ENCODE measurements around the gene C19orf38.
"Not testable (repeated sequence)": the region's sequence is repeated elsewhere in the genome, so short reads cannot be mapped to it uniquely, and the experiment has no call there.

Gene C19orf38

DNA sequence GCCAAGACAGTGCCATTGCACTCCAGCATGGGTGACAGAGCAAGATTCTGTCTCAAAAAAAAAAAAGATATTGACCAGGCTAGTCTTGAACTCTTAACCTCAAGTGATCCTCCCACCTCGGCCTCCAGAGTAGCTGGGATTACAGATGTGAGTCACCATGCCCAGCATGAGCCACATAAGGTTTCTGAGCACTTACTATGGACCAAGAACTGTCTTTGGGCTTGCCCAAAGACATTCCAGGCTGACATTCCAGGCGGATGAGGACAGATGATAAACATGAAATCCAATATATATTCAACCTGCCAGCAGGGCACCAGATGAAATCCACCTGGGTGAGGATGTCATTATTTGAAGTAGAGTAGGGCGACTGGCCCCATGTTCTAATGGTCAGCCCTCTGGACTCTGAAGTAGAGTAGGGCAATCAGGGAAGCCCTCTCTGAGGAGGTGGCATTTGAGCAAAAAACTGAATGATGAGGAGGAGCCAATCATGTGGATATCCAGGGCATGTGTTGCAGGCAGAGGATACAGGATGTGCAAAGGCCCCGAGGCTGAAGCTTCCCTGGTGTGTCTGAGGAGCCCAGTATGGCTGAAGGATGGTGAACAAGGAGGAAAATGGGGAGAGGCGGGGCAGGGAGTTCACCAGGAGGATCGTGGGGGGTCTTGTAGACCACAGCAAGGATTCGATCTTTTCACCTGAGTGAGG lies 4.0 kb downstream of the C19orf38 start:
- no peak for DNase-seq

DNA sequence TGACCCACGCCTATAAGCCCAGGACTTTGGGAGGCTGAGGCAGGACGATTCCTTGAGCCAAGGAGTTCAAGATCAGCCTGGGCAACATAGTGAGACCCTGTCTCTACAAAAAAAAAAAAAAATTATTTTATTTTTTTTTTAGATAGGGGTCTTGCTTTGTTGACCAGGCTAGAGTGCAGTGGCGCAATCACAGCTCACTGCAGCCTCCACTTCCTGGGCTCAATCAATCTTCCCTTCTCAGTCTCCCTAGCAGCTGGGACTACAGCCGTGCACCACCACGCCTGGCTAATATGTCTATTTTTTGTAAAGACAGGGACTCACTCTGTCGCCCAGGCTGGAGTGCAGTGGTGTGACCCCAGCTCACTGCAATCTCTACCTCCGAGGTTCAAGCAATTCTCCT lies 4.7 kb downstream of the C19orf38 start:
- DNase-seq = no peak

DNA sequence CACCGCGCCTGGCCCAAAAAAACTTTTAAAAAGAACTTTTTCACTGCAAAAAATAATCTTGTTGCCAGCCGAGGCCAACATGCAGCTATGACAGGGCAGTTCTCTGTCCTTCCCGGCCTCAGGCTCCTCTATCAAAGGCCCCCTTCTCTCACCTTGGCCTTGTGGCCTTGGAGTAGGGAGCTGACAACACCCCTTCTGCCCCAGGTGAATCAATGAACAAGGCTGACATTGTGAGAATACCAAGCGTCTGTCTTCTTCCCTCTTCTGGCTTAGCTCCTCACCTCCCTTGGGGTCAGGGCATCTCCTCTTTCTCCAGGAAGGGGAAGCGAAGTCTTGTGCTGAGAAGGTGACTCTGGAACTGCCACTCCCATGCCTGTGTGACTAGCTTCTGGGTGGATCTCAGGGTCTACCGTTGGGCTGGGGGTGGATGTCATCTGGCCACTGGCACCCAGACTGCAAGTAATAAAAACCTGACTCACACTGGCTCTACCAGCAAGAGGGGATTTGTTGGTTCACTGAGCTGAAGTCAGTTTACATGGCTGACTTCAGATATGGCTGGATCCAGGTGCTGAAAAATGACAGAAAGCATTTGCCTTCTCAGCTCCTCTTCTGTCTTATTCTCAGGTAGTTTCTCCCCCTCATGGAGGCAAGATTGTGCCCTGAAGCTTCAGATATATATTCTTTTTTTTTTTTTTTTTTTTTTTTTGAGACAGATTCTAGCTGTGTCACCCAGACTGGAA lies 6.3 kb downstream of the C19orf38 start:
- no peak for DNase-seq

DNA sequence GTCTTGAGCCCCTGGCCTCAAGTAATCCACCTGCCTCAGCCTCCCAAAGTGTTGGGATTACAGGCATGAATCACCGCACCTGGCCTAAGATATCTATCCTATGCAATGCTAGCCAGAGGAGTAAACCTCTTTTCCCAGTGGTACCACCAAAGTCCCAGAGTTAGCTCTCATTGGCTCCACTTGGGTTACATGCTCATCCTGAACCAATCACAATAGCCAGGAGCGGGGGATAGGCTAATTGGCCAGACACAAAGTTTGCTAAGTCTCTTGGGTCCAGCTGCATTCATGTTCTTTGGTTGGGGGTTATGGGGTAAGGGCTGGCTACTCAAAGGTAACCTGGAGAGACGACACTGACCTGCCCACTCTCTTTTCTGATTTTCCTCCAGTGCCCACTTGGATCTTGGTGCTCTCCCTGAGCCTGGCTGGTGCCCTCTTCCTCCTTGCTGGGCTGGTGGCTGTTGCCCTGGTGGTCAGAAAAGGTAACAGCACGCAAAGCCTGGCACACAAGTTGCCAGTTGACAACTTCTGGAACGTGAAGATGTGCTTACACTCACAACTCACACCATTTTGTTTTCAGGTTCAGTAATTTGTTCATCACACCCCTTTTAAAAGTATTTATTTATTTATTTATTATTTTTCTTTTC lies 7.8 kb downstream of the C19orf38 start:
- DNase-seq = no peak

DNA sequence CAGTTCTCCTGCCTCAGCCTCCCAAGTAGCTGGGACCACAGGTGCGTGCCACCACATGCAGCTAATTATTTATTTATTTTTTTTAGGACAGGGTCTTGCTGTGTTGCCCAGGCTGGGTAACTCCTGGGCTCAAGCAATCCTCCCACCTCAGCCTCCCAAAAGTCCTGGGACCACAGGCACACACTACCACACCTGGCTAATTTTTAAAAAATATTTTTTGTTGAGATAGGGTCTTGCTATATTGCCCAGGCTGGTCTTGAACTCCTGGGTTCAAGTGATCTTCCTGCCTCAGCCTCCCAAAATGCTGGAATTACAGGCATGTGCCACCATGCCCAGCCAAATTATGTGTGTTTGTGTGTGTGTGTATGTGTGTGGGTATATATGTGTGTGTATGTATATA lies 8.7 kb downstream of the C19orf38 start:
- DNase-seq = not testable (repeated sequence)

DNA sequence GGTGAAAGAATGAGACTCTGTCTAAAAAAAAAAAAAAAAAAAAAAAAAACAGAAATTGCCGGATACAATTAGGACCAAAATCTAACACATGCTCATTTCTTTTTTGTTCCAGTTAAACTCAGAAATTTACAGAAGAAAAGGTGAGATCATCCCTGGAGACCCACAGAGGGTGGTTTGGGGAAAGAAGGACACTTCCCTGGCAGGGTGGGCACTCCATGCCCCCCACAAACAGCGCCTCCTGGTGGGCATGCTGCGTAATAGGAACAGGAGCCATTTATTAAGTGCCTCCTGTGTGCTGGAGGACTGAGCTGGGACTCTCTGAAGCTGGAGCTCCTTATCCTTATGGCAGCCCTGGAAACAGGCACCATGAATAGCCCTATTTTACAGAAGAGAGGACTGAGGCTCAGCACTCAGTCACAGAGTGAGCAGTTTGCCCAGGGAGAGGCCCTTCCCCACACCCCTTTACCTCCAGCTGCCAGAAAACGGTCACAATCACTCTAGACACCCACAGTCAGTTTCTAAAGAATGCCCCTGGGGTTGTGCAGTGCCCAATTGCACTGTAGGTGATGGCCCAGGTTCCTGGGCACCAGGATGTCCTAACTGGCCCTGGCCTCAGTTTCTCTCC lies 10.1 kb downstream of the C19orf38 start:
- peak; percentile 17 for DNase-seq

DNA sequence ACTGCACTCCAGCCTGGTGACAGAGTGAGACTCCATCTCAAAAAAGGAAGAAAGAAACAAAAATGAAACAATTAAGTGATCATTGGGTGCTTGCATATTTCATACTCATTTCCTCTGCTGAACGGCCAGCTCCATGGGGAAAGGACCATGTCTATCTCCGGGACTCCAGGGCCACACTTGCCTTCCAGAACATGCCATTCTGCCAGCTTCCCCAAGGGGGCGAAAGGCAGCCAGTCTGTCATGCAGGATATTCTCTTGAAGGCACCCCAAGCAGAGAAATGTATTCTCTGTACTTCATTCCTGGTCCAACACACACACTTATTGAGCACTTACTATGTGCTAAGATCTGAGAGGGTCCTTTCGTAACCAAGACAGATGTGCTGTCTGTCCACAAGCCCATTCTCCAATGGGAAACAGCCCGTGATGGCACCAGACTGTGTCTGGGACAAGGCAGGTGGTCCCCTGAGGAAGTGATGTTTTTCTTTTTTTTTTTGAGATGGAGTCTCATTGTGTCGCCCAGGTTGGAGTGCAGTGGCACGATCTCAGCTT lies 13.0 kb downstream of the C19orf38 start:
- DNase-seq = no peak

DNA sequence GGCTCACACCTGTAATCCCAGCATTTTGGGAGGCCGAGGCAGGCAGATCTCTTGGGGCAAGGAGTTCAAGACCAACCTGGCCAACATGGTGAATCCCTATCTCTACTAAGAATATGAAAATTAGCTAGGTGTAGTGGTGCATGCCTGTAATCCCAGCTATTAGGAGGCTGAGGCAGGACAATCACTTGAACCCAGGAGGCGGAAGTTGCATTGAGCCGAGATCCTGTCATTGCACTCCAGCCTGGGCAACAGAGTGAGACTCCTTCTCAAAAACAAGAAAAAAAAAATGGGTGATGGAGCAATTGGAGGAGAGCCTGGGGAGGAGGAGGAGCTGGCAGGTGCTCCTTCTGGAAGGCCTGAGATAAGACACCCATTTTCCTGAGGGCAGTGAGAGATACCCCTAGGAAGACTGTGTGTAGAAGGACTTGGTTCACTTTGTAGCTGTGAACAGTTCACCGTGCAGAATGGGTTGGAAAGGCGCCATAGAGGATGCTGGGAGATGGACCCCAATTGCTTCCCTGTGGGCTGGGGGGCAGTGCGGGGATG lies 14.4 kb downstream of the C19orf38 start:
- no peak for DNase-seq

DNA sequence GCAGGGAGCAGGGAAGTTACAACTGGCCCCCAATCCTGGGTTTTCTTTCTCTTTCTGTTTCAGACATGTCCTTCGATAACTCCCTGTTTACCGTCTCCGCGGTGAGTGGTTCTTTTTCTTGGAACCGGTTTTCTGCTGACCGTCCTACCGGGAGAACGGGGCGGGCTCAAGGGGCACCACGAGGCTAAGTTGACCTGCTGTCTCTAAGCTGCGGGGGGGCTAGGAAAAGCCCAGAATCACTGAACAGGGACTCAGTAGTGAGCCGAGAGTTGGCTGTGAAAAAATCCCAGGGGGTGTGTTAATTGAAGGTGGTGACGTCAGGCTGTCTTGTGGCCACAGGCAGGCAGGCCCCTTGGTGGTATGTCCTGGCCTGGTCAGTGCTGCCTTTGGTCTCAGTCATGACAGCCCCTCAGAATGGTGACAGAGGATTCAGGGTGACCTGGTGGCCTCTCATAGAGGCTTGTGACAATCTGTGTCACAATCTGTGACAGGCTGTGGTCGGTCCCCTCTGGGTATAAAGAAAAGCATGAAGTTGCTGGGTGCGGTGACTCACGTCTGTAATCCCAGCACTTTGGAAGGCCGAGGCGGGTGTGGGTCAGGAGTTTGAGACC lies 15.0 kb downstream of the C19orf38 start:
- no peak for DNase-seq

DNA sequence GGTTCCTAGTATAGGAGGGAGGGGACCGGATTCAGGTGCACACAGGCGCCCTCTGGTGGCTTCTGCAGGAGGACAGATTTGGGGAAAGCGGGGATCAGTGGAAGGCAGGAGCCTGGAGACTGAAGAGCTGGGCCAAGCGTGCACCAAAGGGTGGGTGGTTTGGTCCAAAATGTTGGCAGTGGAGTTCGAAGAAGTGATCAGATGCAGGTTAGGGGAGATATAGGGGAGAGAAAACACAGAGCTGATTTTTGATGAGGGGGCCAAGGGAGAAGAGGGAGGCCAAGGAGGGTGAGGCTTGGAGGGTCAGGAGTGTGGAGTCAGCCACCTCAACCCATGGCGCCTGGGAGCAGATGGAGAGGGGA lies 16.3 kb downstream of the C19orf38 start:
- DNase-seq = peak; percentile 74

DNA sequence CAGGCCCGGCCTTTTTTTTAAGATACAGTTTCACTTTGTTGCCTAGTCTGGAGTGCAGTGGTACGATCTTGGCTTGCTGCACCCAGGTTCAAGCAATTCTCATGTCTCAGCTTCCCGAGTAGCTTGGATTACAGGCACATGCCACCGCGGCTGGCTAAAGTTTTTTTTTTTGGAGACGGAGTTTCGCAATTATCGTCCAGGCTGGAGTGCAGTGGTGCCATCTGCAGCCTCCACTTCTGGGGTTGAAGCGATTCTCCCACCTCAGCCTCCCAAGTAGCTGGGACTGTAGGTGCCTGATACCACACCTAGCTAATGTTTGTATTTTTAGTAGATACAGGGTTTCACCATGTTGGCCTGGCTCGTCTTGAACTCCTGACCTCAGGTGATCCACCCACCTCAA lies 18.3 kb downstream of the C19orf38 start:
- DNase-seq = no peak

DNA sequence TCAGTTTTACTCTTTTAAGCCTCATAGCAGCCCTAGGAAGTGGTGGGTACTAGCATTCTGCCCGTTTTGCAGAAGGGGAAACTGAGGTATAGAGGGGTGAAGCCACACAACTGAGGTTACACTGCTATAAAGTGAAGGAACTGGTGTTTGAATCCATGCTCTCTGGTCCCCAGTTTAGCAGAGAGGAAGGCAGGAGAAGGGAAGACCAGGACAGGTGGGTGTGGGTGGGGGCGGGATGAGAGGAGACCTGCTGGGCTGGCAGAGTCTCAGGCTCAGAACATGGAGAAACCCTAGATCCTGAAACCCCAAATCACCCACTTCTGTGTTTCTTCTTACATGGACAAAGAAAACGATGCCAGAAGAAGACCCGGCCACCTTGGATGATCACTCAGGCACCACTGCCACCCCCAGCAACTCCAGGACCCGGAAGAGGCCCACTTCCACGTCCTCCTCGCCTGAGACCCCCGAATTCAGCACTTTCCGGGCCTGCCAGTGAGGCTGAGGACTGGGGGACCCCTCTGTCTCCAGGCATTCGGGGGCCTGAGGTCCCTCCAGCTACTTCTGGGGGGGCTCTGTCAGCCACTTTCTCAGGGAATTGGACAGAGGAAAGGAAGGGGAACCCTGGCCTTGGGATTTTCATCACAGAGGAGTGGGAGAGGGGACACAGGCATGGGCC lies 20.8 kb downstream of the C19orf38 start:
- no peak for DNase-seq

DNA sequence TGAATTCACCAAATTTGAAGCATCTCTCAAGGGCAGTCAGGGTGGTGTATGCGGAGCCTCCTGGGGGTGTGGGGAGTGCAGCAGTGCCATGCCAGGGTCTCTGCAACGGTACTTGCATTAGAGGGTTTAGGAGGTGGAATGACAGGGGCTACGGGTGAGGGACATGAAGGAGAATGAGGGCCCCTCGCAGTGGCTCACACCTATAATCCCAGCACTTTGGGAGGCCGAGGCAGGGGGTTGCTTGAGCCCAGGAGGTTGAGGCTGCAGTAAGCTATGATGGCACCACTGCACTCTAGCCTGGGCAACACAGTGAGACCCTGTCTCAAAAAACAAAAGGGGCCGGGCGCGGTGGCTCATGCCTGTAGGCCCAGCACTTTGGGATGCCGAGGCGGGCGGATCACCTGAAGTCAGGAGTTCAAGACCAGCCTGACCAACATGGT lies 21.7 kb downstream of the C19orf38 start:
- not testable (repeated sequence) for DNase-seq

DNA sequence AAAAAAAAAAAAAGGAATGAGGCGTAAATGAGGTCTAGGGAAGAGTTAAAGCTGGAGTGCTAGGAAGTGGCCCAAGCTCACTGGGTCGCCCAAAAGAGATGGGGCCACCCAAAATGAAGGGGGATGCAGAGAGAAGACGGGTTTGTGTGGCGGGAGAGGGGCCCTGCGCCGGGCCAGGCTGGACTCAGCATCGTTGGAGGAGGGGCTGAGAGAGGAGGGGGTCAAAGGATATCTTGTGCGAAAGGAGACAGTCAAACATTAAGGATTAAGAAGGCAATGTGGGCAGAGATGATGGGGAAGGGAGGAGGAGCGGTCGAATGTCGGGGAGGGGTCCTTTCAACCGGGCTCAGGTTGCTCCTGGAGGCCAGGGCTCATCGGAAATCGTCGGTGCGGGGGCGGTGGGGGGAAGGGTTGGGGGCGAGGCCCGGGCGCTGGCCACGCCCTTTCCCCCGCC lies 22.3 kb downstream of the C19orf38 start:
- DNase-seq = no peak

DNA sequence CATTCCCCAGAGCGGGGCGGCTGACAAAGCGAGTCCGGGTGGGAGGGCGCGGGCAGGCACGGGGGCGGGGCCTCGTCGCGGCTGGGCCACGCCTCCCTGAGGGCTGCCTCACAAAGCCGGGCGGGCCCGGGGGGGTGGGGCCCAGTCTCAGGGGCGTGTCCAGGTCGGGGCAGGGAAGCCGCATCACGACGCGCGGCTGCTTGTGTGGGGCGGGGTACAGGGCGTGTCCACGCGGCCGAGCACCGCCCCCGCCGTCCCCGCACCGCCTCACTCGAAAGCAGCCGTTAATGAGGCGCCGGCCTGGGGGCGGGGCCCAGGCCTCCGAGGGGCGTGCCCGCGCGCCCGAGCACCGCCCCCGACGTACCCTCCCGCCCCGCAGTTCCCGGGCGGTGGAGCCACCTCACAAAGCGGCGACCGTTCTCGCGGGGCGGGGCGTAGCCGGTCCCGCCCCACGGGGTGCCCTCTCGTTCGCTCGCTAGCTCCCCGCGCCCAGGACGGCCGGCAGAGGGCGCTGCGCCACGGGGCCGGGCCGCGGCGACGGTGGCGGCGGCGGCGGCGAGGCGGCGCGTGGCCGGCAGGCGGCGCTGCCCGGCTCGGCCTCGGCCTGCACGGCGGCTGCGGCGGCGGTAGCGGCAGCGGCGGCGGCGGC lies 22.9 kb downstream of the C19orf38 start, which contains the start of gene CARM1:
Gene CARM1 (plus strand): TSS at position 599 of the 649 bp plus-strand sequence. CDS start 150 bp downstream, outside the sequence.
- DNase-seq = peak; percentile 97

DNA sequence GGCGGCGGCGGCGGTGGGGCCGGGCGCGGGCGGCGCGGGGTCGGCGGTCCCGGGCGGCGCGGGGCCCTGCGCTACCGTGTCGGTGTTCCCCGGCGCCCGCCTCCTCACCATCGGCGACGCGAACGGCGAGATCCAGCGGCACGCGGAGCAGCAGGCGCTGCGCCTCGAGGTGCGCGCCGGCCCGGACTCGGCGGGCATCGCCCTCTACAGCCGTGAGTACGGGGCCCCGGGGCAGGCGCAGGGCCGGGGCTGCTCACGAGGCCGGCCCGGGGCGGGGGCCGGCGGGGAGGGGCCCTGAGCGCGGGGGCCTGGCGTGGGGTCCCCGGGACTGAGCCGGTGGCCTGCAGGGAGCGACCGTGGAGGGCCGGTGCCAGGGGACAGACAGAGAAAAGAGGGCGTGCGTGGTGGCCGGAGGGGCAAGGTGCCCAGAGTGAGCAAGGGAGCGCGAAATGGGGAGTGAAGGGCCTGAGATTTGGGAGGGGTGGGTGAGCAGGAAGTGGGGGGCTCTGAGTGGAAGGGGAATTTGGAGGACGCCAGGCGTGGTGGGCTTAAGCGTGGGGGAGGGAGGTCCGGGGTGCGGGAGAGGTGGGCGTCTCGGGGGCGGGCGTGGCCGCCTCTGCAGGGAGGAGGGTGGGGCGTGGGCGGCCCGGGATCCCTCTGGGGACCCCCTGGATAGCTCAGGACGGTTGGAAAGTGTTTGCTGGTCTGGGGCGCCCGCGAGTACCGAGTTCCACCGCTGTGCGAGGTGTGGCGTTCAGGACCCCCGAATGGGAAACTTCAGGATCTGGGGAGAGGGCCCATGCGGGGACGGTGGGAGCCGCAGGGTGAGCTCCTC lies 23.7 kb downstream of the C19orf38 start:
- DNase-seq = peak; percentile 34

DNA sequence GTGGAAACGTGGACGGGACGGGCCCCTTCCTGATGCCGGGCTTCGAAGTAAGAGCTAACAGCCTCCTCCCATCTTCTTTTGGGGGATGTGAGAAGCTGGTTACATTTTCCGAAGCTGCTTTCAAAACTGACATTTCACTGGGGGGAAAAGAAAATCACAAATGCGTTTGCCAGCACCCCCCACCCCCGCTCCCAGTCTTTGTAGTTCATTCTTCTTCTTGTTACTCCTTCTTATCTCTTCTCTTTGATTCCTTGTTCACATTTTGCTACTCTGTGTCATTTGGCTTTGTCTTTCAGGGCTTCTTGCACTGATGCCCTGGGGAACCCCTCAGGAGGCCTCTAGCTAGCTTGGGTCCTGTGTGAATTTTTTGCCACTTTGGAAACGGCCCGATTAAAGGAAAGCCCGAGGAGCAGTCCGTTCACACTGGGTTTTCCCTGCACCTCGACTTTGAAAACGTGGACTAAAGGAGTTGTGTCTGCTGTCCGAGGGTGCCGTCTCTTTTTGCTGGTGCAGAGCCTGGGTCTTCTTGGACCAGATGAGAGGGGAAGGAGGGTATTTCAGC lies 24.4 kb downstream of the C19orf38 start:
- no peak for DNase-seq

DNA sequence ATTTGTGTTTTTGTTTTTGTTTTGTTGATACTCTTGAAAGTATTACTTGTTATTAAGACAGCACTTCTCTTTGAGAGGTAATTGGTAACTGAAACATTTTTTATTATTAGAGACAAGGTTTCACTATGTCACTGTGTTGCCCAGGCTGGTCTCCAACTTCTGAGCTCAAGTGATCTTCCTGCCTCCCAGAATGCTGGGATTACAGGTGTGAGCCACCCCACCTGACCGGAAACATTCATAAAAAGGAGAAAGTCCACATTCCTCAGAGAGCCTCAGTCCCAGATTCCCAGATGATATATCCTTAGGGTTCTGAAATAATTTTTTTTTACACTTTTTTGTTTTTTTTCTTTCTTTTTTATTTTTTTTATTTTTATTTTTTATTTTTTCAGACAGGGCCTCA lies 25.8 kb downstream of the C19orf38 start:
- no peak for DNase-seq

DNA sequence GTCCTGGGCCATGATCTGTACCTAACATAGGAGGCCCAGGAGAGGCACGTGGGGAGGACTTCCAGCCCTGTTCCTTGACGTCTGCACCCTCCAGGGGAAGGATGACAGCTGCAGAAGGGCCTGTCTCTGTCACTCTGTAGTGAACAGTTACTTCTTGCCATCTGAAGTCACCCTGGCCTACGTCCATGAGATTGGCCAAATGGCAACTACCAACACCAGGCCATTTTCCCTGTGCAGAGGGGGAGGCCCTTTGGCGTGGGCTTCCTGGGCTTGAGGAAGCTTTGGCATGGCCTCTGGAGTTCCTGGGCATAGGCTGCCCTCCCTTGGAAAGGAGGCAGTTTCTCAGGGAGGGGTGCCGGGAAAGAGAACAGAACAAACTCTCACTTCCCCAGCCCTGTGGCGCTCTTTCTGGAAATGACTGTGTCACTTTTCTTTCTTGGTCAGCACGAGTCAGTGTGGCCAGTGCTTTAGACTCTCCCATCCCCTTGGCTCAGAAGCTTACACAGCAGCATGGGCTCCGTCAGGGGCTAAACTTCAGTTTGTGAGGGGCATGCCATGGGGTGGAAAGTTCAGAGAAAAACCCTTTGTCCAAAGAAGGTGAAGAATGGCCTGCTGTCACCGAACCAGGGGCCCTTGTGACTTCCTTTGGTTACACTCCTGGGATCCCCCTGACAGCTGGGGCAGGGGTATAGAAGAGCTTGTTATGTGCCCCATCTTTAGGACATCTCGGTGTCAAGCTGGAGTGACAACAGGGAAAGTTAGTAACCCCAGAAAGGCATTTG lies 28.4 kb downstream of the C19orf38 start:
- no peak for DNase-seq
